Spleen (tissue), 11 donors: Measurements from ENCODE around the gene PPP1R17. TPM values are rescaled to one million over a fixed set of nuclear protein-coding genes. Genes with fewer than 3 reads are reported as not detected.

Experiments
- DNase-seq: peaks from one replicate; pipeline ENCODE4 v3.0.0-alpha.2; 2020
- H3K27ac ChIP-seq, 8 donors: fragments of 200-600 bp; sonication (generic) in 7 of 8; 1 replicate in 4 of 8; 2 replicates in 4 of 8; pipeline versions ENCODE4 v1.5.0 to v1.8.0; 2016 to 2021; ENCODE audit warnings: inconsistent platforms in 4 of 8, mild to moderate bottlenecking in 4 of 8, moderate library complexity in 1 of 8
- H3K27me3 ChIP-seq, 7 donors: fragments of 200-600 bp; sonication (generic) in 6 of 7; replicated peaks in 1 of 7; 1 replicate in 4 of 7; 2 replicates in 3 of 7; pipeline versions ENCODE4 v1.5.0 to v1.8.0; 2016 to 2021; ENCODE audit warnings: inconsistent platforms in 3 of 7, mild to moderate bottlenecking in 1 of 7
- H3K36me3 ChIP-seq, 6 donors: fragments of 200-600 bp; sonication (generic) in 5 of 6; 1 replicate in 4 of 6; 2 replicates in 2 of 6; pipeline versions ENCODE4 v1.5.0 to v1.8.0; 2016 to 2021; ENCODE audit warnings: inconsistent platforms in 2 of 6
- H3K4me1 ChIP-seq, 6 donors: fragments of 200-600 bp; sonication (generic) in 5 of 6; 1 replicate in 3 of 6; 2 replicates in 3 of 6; pipeline versions ENCODE4 v1.5.0 to v1.8.0; 2016 to 2021; ENCODE audit warnings: inconsistent platforms in 3 of 6
- H3K4me3 ChIP-seq, 8 donors: fragments of 200-600 bp; sonication (generic) in 7 of 8; 1 replicate in 4 of 8; 2 replicates in 4 of 8; pipeline versions ENCODE4 v1.5.0 to v1.8.0; 2016 to 2021; ENCODE audit warnings: inconsistent platforms in 4 of 8, mild to moderate bottlenecking in 4 of 8, moderate library complexity in 2 of 8
- H3K9me3 ChIP-seq, 8 donors: fragments of 200-600 bp; sonication (generic) in 7 of 8; 1 replicate in 4 of 8; 2 replicates in 4 of 8; pipeline versions ENCODE4 v1.5.0 to v1.8.0; 2016 to 2021; ENCODE audit warnings: inconsistent platforms in 4 of 8
- POLR2A ChIP-seq, 3 donors: fragments of 450-650 bp; IDR thresholded peaks; one replicate each; pipeline ENCODE4 v1.5.1; 2017; ENCODE audit warnings: antibody characterized with exemption in 3 of 3, mild to moderate bottlenecking in 1 of 3
- POLR2AphosphoS5 ChIP-seq, 3 donors: sonication (generic); formaldehyde crosslinking; IDR thresholded peaks; one replicate each; pipeline ENCODE4 v1.5.1; 2017; ENCODE audit warnings: antibody characterized with exemption in 3 of 3
- WGBS, 5 donors: extraction: QIAGEN DNeasy Blood & Tissue Kit in 3 of 5; methylation state at CpG; one replicate each; pipeline versions ENCODE4 v1.1.5 to v1.1.7; 2013 to 2018; 5-methylcytosine and 5-hydroxymethylcytosine counted together
- intact Hi-C: fragments of 100-400 bp; cut with DNase I; formaldehyde crosslinking; loops from one replicate; pipeline ENCODE4 v1.15.0; 2023; ENCODE audit warnings: low total_unique reads
- polyA plus RNA-seq, 3 donors: library from polyadenylated mRNA; stranded (reverse); fragments of 200-250 nt; gene quantifications; one replicate each; pipeline ENCODE4 v1.2.1, GENCODE V29; 2013
- total RNA-seq, 7 donors: library from RNA; depleted of rRNA in 3 of 7; stranded (reverse); fragments of >200 nt in 3 of 7; fragmentation: NEBNext Ultra II Directional in 4 of 7; extraction: Animal tissue kit (Norgen Biotek cat#: 25700) in 4 of 7; gene quantifications; one replicate each; pipeline versions ENCODE4 v1.1.0 to v1.2.1, GENCODE V29; 2016 to 2021
- TF ChIP-seq, protein P1 (sequence below), 11 experiments: fragments of 200-600 bp in 7 of 11; fragments of 450-650 bp in 4 of 11; sonication (generic) in 4 of 11; IDR thresholded peaks in 8 of 11; conservative IDR thresholded peaks in 3 of 11; 1 replicate in 7 of 11; 2 replicates in 4 of 11; pipeline versions ENCODE4 v1.4.0 to v1.8.0; 2016 to 2021; ENCODE audit warnings: antibody characterized with exemption in 11 of 11, inconsistent platforms in 4 of 11, mild to moderate bottlenecking in 1 of 11
- donor health status: healthy with polysubstance abuse.
- donor health status: DM: no; HTN: no; CAD: no; lungs with moderate emphysema.
- donor health status: DM: no; HTN: no; CAD: no.
- donor health status: Bipolar disorder and iron deficiency.
- donor health status: healthy.
- donor health status: DM: no; HTN: no; CAD: no.
- donor health status: DM: yes; HTN: yes; CAD: no.

The PPP1R17 gene
- total and polyA plus RNA-seq, 10 donors: 0.35 to 0.40 TPM; not detected in 8

- H3K4me1 ChIP-seq: no peaks in the 10 kb centered on the region
- no peaks in the 10 kb centered on the region for H3K36me3 ChIP-seq
- 61 to 72% (median 65%) methylated on average over 5 of the region's 5 CpGs for WGBS, 5 donors
- peaks cover 0 to 10% (median 0%) of the 10 kb centered on the region in 7 donors for H3K27me3 ChIP-seq
- H3K4me3 ChIP-seq: no peak overlapping the region
- DNase-seq: no peak
- H3K27ac ChIP-seq: no peak overlapping the region
- no peak for TF ChIP-seq POLR2A (IDR thresholded peaks at IDR 0.05)
- no peak for TF ChIP-seq POLR2AphosphoS5 (IDR thresholded peaks at IDR 0.05)
- TF ChIP-seq, protein P1, sequence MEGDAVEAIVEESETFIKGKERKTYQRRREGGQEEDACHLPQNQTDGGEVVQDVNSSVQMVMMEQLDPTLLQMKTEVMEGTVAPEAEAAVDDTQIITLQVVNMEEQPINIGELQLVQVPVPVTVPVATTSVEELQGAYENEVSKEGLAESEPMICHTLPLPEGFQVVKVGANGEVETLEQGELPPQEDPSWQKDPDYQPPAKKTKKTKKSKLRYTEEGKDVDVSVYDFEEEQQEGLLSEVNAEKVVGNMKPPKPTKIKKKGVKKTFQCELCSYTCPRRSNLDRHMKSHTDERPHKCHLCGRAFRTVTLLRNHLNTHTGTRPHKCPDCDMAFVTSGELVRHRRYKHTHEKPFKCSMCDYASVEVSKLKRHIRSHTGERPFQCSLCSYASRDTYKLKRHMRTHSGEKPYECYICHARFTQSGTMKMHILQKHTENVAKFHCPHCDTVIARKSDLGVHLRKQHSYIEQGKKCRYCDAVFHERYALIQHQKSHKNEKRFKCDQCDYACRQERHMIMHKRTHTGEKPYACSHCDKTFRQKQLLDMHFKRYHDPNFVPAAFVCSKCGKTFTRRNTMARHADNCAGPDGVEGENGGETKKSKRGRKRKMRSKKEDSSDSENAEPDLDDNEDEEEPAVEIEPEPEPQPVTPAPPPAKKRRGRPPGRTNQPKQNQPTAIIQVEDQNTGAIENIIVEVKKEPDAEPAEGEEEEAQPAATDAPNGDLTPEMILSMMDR (IDR thresholded peaks at IDR 0.05 in 8 of 11, conservative IDR thresholded peaks at IDR 0.05 in 3 of 11): no peak
- intact Hi-C loops: loop anchor here (5.0 to 10.0 kb wide), 2 partner anchors 292 to 620 kb away; no protein-coding TSS in a partner anchor
- no peaks in the 10 kb centered on the region for H3K9me3 ChIP-seq
Observed at GRCh38 chr7:31734456-31734855, 47.4 kb downstream of the PPP1R17 start.

GRCh38 chr7:31735991-31736982 is 49.3 kb downstream of the PPP1R17 start:
- Histone ChIP-seq H3K27ac (no peak overlapping the region), H3K4me3 (no peak overlapping the region), H3K27me3 (peaks cover 0 to 10% (median 0%) of the 10 kb centered on the region in 7 donors), H3K36me3 (no peaks in the 10 kb centered on the region), H3K4me1 (no peaks in the 10 kb centered on the region), H3K9me3 (no peaks in the 10 kb centered on the region)
- intact Hi-C loops: loop anchor here (5.0 to 10.0 kb wide), 2 partner anchors 604 to 619 kb away; no protein-coding TSS in a partner anchor
- no peak for DNase-seq
- TF ChIP-seq POLR2AphosphoS5 (IDR thresholded peaks at IDR 0.05): no peak
- TF ChIP-seq, protein P1 (IDR thresholded peaks at IDR 0.05 in 8 of 11, conservative IDR thresholded peaks at IDR 0.05 in 3 of 11): peak; percentile 60 to 88 (median 79)
- WGBS, 5 donors: 47 to 59% (median 57%) methylated on average over 11 of the region's 11 CpGs

DNA sequence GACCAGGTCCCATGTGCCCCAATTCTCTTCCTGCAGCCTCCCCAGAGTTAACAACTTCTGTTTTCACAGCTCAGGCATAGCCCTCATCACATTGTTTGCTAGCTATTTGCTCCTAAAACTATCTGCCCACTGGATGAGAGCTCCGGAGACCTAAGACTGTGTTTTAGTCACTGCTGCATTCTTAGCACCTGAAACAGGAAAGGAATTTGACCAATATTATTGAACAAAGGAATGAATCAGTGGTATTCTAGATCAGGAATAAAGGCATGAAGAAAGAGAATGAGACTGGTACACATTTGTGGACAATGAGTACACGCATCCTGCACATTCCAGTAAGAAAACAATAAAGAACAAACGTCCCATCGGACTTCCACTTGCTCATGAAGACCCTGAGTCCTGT is 54.8 kb downstream of the PPP1R17 start:
- TF ChIP-seq POLR2AphosphoS5 (IDR thresholded peaks at IDR 0.05) (no peak), POLR2A (IDR thresholded peaks at IDR 0.05) (no peak)
- TF ChIP-seq, protein P1 (IDR thresholded peaks at IDR 0.05 in 8 of 11, conservative IDR thresholded peaks at IDR 0.05 in 3 of 11): no peak
- WGBS, 5 donors: 62 to 87% (median 77%) methylated on average over 4 of the region's 4 CpGs
- H3K4me1 ChIP-seq: no peaks in the 10 kb centered on the region
- DNase-seq: no peak
- no peak overlapping the region for H3K4me3 ChIP-seq
- intact Hi-C loops: loop anchor here (5.0 kb wide), 1 partner anchor 460 kb away; no protein-coding TSS in a partner anchor
- H3K27ac ChIP-seq: no peak overlapping the region
- H3K36me3 ChIP-seq: no peaks in the 10 kb centered on the region
- H3K27me3 ChIP-seq: peaks cover 0 to 17% (median 0%) of the 10 kb centered on the region in 7 donors
- H3K9me3 ChIP-seq: no peaks in the 10 kb centered on the region
